ENCODE data around the gene GLOD5.
"Not testable (repeated sequence)": the region's sequence is repeated elsewhere in the genome, so short reads cannot be mapped to it uniquely, and the experiment has no call there.

Gene GLOD5

GRCh38 chrX:48794911-48795515, 33.5 kb downstream of the GLOD5 start:
- DNase-seq, result no peak

DNA sequence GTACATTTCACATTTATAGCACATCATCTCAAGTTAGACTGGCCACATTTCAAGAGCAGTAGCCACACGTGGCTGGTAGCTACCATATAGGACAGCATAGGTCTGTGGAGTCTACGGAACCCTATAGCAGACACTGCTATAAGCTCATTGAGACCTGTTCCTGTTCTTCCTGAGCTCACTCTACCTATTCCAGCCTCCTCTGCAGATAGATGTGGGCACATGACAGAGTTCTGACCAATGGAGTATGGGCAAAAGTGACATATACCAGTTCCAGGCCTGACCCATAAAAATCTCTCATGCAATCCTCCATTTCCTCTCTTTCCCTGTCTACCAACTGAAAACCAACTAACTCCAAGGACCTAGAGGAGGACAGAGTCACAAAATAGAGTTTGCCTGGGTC, 36.8 kb downstream of the GLOD5 start:
- no peak for DNase-seq

- no peak for DNase-seq
These were observed 39.2 kb downstream of the GLOD5 start for GRCh38 chrX:48800574-48801279.

DNA sequence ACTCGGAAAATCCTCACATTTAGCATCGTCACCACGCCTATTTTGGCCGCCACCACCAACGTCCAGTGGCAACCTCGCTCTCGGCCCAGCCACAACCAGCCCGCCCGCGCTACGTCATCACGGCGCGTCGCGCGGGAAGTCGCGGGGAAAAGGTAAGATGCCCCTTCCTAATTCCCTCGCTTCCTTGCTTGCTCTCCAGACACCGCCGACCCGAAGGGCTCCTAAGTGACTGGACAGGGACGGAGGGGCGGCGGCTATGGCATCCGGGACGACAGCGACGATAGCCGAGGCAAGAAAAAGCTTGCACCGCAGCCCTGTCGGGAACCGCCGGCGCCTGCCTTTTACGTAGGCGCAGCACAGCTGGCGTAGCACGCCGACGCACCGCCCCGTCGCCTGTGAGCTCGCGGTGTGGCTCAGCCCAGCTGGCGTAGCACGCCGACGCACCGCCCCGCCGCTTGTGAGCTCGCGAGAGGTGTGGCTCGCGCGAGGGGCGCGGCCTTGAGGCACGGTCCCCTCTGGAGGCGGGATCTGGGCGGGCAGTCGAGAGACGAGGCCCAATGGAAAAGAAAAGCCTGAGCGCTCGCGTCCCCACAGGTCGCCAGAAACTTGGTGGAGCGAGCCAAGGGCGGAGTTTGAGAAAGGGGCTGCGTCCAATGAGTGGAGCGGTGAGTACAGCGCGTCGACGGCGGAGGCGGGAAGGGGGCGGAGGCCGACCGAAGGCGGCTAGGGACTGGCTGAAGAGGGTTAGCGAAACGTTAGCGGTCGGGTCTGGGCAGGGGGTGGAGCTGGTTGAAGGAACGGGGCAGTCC, 39.9 kb downstream of the GLOD5 start, which contains the start of gene HDAC6:
HDAC6 (plus strand) TSS at position 788 of the 809 bp plus-strand sequence. CDS start 626 bp downstream, outside the sequence.
- DNase-seq, result peak; percentile 96 to 98

- DNase-seq, result peak; percentile 38 to 77
These were observed 40.8 kb downstream of the GLOD5 start for GRCh38 chrX:48802089-48802904.

DNA sequence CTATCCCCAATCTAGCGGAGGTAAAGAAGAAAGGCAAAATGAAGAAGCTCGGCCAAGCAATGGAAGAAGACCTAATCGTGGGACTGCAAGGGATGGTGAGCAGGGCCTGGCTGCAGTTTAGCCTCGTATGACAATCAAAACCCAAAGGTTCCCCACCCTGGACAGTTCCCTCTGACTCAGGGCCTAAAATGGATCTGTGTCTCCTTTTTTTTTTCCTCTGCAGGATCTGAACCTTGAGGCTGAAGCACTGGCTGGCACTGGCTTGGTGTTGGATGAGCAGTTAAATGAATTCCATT, 41.3 kb downstream of the GLOD5 start:
- DNase-seq, result no peak

GRCh38 chrX:48806081-48806480, 44.5 kb downstream of the GLOD5 start:
- no peak for DNase-seq

DNA sequence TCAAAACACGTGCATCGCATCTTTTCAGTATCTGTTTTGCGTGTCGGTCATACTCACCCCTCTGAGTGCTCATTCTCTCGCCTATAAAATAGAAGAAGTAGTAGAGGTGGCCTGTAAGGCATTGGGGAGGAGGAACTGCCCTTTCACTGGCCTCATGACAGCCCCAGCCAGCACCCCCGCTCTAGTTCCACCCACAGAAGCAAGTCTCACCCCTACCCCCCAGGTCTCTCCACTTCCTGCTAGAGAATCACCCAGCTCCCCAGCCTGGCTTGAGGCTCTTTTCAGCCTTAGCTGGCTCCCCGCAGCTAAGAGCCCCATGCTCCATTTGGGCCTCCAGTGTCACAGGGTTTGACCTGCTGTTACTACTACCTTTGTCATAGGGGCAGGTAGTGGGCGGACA, 52.1 kb downstream of the GLOD5 start:
- no peak for DNase-seq

GRCh38 chrX:48814722-48815121, 53.2 kb downstream of the GLOD5 start:
- no peak for DNase-seq

DNA sequence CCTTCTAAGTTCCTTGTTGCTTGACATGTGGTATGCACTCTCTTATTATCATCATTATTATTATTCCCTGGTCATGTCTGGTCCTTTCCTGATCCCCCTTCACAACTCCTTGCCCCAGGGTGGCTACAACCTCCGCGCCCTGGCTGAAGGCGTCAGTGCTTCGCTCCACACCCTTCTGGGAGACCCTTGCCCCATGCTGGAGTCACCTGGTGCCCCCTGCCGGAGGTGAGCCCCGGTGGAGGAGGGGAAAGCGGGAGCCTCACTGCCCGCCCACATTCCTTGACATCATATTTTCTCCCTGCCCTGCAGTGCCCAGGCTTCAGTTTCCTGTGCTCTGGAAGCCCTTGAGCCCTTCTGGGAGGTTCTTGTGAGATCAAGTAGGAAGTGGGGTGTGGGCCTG, 53.7 kb downstream of the GLOD5 start:
- no peak for DNase-seq

DNA sequence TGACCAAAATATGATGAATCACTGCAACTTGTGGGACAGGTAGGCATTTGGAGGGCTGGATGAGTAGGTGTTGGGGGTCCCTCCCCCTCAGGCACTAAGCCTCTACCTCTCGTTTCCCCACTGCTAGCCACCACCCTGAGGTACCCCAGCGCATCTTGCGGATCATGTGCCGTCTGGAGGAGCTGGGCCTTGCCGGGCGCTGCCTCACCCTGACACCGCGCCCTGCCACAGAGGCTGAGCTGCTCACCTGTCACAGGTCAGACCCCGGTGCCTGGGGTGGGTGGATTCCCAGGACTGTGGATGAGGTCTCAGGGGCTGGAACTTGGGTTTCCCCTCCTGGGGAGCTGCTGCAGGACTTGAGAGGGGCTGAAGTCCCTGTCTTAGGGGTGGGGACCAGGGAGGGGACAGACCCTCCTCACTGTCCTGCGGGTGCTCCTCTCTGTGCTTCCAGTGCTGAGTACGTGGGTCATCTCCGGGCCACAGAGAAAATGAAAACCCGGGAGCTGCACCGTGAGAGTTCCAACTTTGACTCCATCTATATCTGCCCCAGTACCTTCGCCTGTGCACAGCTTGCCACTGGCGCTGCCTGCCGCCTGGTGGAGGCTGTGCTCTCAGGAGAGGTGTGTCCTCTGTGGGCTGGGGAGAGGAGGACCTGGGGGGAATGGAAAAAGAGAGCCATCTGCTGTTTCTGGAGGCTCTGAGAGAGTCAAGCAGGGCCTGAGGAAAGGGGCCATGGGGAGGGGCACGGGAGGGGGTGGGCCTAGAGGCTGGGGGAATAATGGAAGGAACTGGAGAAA, 54.7 kb downstream of the GLOD5 start:
- no peak for DNase-seq

DNA sequence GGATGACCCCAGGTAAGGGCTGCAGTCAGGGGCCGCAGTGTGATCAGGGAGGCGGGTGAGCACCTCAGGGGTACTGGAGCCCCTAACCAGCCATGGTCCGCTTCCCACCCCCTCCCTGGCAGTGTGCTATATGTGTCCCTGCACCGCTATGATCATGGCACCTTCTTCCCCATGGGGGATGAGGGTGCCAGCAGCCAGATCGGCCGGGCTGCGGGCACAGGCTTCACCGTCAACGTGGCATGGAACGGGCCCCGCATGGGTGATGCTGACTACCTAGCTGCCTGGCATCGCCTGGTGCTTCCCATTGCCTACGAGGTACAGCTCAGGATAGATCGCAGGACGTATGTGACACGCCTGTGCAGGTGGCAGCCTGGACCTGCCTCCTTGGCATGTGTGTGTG, 56.6 kb downstream of the GLOD5 start:
- no peak for DNase-seq

GRCh38 chrX:48818866-48819265, 57.3 kb downstream of the GLOD5 start:
- no peak for DNase-seq

GRCh38 chrX:48819394-48819793, 57.8 kb downstream of the GLOD5 start:
- DNase-seq, result not testable (repeated sequence)

- DNase-seq, result no peak
These were observed 61.5 kb downstream of the GLOD5 start for GRCh38 chrX:48823053-48823452.
